ENCODE measurements around the gene AFG3L2.
"Not testable (repeated sequence)": the region's sequence is repeated elsewhere in the genome, so short reads cannot be mapped to it uniquely, and the experiment has no call there.

Gene AFG3L2

DNA sequence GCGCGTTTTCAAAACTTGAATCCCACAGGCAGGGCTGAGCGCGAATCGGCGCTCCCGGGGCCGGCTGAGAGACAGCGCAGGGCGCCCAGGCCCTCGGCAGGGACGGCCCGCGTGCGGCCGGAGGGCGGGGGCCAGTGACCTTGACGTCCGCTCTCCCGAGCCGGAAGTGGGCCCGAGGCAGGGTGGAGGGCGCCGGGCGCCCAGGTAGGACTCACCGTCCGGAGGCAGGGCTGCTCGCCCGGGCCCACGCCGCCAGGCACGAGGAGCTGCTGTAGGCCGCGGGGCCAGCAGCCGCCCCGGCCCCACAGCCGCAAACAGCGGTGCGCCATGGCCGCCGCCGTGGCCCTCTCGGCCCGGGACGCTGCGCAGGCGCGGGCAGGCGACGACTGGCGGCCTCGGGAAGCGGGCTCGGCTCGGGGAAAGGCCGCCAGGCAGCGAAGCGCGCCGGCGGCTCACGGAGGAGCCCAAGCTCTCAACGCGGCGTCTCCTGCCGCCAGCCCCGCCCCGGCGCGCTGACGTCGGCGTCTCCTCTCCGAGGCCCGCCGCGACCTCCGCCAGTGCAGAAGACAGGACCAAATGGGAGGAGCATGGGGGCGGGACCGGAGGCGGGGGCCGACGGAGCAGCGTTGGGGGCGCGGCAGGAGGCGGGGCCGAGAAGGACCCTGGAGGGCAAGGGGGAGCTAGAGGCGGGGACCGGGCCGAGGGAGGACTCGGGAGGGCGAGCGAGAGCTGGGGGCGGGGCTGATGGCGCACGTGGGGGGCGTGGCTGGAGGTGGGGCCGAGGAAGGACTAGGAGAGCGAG lies at the start of gene AFG3L2:
AFG3L2 (minus strand) TSS at position 474 of the 802 bp plus-strand sequence; CDS start at position 329, 145 bp downstream.
- peak; percentile 61 for DNase-seq (ENCODE audit: low read depth, low spot score)

DNA sequence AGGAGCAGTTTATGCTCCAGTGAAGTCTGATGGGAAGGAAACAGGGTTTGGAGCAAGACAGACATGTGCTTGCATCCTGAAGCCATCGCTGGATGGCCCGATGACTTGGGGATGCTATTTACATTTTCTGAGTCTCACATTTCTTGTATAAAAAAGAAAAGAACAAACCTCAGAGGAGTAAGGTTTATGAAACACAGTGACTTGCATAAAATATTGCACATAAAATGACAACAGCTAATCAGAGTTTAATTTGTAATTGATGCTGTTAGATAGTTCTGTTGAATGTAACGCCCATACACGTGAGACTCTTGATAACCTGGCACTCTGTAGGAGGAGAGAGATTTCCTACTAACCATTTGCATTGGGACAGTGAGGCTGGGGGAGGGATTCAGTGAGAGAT lies 47.2 kb upstream of the AFG3L2 start:
- no peak for DNase-seq (ENCODE audit: low read depth, low spot score)

DNA sequence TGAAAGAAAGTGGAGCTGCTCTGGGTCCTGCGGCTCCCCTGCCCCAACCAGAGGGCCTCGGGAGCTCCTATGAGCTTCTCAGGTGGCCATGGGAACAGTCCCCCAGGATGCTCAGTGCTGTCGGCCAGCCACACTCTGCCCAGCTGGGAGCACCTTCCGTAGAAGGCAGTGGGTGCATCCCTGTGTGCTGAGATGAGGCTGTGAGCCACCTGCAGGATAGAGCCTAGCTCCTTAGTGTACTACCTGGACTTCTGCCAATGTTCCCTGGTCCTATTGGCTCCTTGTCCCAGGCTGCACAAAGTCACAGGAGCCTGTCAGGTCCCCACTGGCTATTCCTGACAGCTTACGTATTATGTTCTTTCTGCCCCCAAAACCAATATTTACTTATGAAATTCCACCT lies 46.8 kb upstream of the AFG3L2 start:
- no peak for DNase-seq (ENCODE audit: low read depth, low spot score)

DNA sequence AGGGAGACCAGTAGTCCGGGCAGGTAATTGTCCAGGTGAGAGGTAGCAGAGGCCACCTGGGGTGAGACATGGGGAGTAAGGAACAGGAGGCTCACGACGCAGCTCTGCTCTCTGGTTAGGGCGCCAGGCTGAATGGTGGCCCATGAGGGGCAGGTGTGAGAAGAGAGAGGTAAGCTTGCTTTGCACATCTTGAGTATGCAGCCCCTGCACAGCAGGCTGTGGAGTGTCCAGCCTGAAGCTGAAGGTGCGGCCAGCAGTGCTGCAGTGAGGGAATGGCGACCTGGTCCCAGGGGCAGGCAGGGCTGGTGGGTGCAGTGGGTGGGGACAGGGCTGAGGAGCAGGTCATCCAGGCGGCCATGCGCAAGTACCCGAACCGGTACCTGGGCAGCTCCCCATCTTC lies 46.4 kb upstream of the AFG3L2 start:
- DNase-seq (ENCODE audit: low read depth, low spot score) = no peak

DNA sequence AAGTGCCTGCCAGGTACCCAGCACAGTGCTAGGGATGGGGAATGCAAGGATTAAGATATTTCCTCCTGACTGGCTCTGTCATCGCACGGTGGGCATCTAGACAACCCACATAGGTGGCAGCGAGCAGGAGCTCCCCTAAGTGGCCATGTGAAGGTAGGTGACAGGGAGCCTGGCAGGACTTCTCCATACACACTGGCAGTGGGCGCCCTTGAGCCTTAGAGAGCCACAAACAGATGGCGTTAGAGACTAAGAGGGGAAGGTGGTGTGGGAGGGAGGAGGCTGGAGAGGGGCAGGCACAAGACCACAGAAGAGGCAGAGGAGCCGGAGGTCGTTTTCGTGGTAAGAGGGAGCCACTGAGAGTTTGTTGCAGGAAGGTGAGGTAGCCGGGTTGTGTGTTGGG lies 45.9 kb upstream of the AFG3L2 start:
- DNase-seq (ENCODE audit: low read depth, low spot score) = no peak

DNA sequence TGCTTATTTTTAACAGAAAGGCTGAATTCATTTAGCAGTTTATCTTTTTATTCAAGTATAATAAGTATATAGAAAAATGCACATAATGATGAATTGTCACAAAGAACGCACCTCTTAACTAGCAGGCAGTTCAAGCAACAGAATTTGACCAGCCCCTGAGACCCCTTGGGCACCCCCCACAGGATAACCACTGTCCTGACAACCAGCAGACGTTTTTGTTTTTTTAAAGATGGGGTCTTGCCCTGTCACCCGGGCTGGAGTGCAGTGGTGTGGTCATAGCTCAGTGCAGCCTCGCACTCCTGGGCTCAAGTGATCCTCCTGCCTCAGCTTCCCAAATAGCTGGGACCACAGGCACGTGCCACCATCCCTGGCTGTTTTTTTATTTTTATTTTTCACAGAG lies 44.7 kb upstream of the AFG3L2 start:
- no peak for DNase-seq (ENCODE audit: low read depth, low spot score)

DNA sequence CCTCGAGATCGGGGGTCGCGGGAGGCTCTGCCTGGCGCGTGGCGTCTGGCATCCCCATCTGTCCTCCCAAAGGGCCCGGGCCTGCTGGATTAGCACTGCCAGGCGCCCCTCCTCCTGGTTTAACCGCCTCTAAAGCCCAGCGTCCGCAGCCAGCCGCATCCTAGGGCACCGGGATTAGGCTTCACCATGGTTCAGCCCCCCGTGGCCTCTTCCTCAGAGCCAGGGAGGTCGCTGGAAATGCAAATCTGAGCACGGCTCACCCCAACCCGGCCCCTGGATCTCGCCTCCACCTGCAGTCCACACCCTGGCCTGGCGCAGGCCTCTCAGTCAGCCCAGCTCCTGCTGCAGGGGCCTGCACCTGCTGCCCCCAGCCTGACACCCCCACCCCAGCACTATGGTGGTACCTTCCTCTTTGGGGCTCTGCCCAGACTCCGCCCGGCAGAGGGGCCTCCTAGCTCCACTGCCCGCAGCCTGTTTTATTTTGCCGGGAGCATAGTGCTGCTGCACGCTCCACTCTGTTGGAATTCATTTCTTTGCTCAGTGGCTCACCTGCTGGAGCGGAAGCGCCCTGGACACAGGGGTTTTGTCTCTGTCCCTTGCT lies 43.9 kb upstream of the AFG3L2 start:
- DNase-seq (ENCODE audit: low read depth, low spot score) = no peak

DNA sequence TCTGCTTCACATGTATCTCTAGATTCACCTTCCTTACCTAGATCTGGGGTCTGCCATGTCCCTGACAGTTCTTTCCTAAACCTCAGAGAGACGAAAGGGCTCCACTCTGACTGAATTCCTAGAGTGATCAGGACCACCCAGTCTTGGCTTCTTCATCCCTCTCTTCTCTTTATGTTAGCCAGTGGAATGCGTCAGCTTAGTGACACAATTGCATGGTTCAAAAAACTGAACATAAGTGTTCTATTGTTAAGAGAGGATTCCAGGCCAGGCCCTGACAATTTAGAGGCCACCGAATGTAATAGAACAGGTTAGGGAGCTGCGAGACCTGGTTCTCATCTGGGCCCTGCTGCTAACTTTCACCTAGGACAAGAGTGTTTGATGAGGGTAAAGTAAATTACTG lies 40.7 kb upstream of the AFG3L2 start:
- DNase-seq (ENCODE audit: low read depth, low spot score) = no peak

DNA sequence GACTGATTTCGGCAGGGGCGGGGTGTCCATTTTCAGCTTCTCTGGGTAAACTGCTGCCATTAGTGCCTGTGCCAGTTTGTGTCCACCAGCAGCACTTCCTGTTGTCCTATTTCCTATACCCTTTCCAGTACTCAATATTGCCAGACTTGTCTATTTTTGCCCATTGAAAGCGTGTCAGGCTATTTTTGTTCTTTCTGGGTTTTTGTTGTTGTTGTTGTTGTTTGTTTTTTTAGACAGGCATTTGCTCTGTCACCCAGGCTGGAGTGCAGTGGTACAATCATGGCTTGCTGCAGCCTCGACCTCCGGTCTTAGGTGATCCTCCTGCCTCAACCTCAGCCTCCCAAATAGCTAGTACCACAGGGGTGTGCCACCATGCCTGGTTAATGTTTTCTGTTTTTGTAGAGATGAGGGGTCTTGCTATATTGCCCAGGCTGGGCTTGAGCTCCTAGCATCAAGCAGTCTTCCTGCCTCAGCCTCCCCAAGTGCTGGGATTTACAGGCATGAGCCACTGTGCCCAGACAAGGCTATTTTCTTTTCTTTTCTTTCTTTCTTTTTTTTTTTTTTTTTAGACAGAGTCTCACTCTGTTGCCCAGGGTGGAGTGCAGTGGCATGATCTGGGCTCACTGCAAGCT lies 39.2 kb upstream of the AFG3L2 start:
- no peak for DNase-seq (ENCODE audit: low read depth, low spot score)

DNA sequence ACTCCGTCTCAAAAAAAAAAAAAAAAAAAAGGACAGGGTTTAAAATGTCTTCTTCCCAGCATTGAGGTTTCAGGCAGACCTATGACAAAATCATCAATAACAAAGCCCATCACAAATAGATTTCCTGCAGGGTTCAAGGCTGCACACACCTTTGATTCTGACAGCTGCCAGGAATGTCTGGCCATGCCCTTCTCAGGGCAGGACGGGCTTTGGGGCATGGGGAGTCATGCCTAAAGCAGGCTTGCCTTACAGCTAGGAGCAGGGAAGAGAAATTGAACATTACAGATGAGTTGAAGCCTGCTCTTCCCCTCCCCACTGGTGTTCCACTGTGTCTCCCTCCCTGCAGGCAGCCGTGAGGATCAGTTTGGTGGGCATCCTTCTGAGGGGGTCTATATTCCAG lies 34.4 kb upstream of the AFG3L2 start:
- no peak for DNase-seq (ENCODE audit: low read depth, low spot score)

DNA sequence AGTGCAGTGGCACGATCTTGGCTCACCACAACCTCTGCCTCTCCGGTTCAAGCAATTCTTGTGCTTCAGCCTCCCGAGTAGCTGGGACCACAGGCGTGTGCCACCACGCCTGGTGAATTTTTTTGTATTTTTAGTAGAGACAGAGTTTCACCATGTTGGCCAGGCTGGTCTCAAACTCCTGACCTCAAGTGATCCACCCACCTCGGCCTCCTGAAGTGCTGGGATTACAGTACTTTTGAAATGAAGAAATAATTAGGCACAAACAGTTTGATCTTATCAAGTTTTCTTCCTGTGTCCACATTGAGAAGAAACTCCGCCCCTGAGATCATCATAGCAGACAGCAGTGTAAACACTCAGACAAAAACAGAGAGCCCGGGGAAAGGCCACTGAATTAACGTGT lies 33.7 kb upstream of the AFG3L2 start:
- DNase-seq (ENCODE audit: low read depth, low spot score) = not testable (repeated sequence)

DNA sequence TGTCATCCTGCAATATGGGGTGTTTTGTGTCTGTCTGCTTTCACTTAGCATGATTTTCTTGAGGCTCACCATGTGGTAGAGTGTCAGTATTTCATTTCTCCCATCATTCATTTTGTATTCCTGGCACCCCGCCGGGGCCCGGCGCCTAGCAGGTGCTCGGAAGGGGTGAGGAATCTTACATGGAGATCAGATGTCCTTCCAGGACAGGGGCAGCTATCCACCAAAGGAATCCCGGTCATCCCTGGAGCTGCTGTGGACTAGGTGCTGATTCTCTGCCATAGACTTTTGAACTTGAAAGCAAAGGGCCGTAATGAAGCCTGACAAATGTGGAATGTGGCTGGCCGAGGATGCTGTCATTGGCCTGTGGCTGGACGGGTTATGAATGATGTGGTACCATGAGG lies 33.1 kb upstream of the AFG3L2 start:
- DNase-seq (ENCODE audit: low read depth, low spot score) = no peak

DNA sequence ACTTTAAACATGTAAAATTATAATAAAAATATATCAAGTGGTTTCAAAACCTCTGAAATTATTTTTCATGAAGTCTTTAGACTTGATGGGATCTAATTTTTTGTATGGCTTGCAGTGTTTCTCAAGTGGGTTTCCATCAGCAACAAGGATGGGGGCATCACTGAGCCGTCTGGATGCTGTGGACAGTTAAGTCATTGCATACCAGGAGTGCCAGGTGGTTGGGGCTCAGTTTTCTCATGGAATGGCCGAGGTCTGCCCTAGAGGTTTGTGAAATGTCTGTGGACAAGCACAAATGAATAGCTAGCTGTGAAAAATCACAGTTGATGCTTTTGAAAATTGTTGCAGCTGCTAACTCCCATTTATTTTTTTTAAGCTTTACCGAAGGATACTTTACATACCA lies 32.4 kb upstream of the AFG3L2 start:
- DNase-seq (ENCODE audit: low read depth, low spot score) = no peak

DNA sequence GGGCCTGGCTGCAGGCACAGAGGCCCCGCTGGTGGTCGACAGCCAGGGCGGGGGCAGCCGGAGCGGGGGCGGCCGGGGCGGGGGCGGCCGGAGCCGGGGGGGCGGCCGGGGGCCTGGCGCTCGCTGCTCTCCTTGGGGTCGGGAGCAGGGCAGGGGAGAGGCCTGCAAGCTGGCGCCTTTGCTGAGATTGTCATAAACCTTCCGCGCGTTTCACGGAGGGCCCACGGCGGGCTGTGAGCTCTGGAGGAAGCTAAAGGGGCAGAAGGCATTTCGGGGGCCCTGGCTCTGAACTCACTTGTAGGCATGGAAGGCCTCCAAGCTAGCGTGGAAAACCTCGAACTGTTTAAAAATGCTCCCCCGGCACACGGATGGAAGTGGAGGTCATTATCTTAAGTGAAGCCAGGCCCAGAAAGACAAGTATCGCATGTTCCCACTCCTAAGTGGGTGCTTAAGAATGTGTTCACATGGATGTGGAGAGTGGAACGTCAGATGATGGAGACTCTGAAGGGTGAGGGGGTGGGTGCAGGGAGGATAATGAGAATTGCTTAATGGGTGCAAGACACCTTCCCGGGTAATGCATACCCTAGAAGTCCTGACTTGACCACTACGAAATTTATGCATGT lies 31.3 kb upstream of the AFG3L2 start:
- no peak for DNase-seq (ENCODE audit: low read depth, low spot score)

DNA sequence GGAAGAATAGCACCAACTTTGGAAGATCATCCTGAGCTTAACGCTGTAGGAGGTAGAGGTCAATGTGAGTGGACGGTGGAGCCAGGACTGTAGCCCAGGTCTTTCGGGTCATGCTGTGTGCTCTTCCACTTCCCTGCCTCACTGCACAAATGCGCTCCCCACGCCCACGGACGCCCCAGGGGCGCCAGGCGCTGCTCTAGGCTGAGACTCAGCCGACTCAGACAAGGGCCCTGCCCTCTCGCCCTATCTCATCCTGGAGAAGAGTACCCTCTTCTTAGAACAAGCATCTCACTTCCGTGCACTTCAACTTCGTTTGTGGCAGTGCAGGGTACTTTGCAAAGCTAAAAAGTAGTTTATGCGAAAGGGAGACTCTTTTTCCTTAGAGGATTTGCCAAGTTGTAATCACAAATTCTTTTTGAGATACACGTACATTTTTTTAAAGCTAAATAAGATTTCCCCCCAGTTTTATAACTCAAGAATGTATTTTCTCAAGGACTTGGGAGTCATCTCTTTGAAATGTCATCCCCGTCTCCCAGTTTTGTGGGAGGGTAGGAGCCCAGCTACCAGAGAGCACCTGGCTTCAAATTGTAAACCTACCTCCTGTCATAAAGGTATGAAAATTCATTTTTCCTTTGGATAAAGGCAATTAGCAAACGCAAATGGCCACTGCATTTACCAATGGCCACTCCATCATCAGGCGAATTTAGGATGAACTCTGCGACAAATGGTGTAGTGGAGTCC lies 29.5 kb upstream of the AFG3L2 start:
- DNase-seq (ENCODE audit: low read depth, low spot score) = no peak

DNA sequence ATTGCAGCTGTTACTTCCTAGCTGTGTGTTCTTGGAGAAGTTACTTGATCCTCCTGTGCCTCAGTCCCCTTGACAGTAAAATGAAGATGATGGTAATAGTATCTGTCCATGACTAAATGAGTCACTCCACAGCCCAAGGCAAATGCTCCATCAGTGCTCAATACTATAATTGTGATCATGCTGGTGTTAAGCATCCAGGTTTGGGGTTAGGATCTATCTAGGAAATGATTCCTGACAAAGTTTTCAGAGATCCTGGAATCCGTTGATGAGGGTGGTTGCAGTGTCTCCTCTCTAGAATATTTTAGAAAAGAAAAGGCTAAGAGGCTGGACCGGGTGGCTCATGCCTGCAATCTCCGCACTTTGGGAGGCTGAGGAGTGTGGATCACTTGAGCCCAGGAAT lies 28.0 kb upstream of the AFG3L2 start:
- DNase-seq (ENCODE audit: low read depth, low spot score) = no peak

DNA sequence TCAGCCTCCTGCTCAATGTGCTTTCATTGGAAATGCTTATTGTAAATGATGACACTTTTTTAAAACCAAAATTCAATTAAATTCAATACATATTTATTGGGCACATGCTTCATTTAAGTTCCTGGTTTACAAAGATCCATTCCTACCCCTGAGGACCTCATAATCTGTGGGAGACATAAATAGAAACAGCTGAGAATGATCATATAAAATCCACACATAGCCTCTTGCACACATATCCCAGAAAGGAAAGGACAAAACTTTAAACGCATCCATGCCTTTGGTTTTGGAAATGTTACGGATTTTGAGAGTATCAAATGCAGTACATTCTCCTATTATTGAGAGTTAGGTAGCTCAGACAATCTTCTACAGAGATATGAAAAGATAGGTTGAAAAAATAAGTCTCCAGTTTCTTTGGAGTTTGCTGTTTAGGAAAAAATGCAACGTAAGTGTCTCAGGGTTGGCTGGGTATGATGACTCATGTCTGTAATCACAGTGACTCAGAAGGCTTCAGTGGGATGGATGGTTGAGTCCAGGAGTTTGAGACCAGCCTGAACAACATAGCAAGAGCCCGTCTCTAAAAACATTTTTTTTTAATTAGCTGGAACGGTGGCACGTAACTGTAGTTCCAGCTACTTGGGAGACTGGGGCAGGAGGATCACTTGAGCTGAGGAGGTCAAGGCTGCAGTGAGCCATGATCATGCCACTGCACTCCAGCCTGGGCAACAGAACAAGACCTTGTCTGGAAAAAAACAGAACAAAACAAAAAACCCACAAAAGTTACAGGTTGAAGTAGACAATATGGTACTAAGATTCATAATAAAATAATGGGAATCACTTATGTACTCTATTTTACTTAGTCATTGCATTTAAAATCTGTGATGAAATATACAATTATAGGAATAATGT lies 26.8 kb upstream of the AFG3L2 start:
- no peak for DNase-seq (ENCODE audit: low read depth, low spot score)

DNA sequence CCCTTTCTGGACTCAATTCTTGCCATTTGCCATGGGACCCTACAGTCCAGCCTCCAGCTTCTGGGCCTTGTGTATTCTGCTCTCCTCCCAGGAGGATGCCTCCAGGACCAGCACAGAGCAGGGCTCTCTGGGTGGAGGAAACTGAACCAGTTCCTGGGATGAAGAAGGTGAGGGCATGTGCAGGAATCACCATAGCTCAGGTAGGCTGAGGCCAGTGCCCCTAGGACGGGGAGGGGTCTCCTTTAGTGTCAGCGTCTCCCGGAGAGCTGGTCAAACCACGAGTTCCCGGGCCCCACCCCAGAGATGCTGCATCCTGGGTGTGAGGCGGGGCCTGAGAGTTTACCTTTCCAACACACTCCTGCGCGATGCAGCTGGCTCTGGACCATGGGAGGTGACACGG lies 24.9 kb upstream of the AFG3L2 start:
- no peak for DNase-seq (ENCODE audit: low read depth, low spot score)

DNA sequence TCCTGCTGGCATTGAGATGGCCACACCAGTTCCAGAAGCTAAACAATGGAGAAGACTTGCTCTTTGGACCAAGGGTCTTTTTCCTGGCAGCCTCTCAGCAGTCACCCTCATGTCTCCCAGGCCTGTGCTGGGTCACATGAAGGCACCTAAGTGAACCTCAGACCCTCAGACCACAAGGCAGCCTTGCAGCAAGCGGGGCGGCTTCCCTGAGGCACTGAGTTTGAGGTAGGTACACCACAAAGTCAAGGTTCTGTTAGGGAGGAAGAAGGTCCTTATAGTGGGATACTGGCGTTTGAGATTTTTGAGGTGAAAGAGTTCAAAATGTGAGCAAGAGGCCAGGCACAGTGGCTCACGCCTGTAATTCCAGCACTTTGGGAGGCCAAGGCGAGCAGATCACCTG lies 22.2 kb upstream of the AFG3L2 start:
- DNase-seq (ENCODE audit: low read depth, low spot score) = no peak

DNA sequence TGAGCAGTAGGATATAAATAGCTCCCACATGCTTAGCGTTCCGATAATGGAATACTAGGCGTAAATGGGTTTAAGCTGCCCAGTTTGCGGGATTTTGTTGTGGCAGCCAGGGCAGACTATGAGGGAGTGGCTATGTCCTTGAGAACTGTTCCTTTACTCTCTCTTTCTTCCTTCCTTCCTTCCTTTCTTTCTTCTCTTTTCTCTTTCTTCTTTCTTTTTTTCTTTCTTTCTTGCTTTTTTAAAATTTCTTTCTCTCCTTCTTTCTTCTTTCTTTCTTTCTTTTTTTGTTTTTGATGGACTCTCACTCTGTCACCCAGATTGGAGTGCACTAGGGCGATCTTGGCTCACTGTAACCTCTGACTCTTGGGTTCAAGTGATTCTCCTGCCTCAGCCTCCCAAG lies 21.6 kb upstream of the AFG3L2 start:
- no peak for DNase-seq (ENCODE audit: low read depth, low spot score)

DNA sequence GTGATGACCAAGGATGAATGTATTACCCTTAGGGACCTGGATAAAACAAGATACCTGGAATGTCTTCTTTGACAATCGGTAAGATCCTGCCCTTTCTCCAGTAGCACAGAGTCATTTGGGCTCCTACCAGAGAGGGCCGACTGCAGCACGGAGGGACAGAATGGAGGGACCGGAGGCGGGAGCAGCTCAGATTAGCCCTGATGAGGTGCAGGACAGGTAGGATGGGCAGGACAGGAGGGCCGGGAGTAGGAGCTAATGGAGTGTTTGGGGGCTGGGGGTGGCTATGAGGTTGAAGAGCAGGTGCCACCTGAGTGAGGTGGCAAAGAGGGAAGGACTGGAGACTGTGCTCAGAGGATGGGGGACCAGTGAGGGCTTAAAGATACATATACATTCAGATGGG lies 20.8 kb upstream of the AFG3L2 start:
- DNase-seq (ENCODE audit: low read depth, low spot score) = no peak
